ENCODE data around the gene CRAMP1.
A peak's percentile ranks its signal among the peaks of the same experiment; 100 is the strongest.

Gene CRAMP1

DNA sequence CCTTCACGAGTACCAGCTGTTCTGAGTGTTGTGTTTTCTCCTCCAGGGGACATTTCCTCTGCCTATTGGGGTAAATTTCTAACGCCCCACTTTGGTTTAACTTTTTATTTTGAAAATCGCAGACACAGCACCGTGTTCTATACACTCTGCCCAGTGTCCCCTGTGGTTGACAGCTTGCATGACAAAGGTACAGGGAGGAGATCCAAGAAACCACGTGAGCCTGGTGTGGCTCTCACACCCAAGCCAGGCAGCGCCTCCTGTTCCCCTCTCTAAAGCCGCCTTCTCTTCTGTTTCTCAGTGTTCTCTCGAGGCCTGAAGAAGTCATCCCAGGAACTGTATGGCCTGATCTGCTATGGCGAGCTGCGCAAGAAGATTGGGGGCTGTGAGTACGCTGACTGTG, 25.4 kb downstream of the CRAMP1 start:
- no peak for DNase-seq

DNA sequence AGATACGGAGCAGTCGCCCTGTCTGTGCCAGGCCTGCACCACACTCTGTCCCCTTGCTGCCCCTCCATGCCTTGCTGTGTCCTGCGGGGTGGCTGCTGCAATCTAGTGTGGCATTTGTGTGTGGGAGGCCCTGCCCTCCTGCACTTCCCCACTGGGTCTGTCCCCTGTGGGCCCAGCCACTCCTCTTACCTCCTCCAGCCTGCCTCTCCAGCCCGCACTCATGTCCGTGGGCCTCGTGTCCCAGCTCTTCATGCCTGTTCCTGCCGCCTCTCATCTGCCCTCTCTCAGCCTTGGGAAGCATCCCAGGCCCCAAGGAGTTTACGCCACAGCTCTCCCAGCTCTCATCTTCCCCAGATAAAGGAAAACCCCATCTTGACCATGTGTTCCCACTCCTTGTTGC, 26.6 kb downstream of the CRAMP1 start:
- DNase-seq = no peak

DNA sequence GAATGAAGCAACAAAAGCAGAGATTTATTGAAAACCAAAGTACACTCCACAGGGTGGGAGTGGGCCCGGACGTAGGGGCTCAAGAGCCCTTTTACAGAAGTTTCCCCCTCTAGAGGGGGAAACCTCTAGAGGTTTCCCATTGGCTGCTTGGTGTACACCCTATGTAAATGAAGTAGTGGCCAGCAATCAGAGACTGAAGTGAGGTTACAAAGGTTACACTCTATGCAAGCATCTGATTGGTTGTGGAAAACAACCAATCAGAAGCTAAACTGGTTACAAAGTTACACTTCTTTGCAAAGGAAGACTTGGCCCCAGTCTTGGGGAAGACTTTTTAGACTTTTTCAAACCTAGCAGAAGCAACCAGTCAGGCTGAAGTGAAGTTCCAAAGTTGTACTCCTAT, 27.1 kb downstream of the CRAMP1 start:
- no peak for DNase-seq

DNA sequence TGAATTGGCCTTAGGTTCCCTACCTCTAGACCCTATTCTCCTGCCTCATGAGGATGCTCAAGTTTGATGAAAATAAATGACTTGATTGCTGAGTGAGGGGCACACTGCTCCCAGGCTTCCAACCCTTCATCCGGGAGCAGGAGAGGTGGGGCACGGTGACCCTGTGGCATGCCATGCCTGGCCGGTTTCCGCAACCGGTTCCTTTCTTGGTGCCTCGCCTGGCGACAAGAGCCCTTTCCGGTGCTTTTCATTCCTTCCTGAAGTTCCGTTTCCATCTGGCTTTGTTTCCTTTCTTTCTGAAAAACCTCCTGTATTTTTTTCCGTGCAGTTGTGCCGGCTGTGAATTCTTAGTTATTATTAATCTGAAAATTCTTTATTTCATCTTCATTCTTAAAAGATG, 27.7 kb downstream of the CRAMP1 start:
- no peak for DNase-seq

DNA sequence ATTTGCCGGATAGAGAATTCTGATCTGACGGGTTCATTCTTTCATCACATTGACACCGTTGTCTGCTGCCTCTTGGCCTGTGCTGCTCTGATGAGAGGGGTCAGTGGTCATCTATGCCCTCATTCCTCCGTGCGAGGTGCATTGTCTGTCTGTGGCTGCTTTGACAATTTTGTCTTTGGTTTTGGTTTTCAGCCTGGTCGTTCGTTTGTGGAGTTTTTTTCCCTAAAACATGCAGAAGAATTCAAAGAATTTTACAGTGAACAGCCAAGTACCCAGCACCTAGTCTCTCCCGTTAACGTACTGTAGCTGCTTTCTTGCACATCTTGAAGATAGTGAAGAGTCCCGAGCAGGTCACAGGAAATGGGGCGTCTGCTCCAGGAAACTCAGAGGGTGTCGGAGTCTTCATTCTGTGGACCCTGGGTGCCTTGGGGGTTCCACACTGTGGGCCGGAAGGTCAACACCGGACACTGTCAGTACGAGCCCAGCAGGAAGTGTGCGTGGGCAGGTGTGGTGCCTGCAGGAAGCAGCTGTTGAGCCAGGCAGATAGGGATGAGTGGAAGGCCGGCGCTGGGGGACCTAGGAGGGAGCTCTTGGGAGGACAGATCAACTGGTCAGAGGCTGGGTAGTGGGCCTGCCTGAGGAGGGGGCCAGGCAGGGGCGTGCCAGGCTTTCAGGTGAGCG, 28.2 kb downstream of the CRAMP1 start:
- DNase-seq = no peak

DNA sequence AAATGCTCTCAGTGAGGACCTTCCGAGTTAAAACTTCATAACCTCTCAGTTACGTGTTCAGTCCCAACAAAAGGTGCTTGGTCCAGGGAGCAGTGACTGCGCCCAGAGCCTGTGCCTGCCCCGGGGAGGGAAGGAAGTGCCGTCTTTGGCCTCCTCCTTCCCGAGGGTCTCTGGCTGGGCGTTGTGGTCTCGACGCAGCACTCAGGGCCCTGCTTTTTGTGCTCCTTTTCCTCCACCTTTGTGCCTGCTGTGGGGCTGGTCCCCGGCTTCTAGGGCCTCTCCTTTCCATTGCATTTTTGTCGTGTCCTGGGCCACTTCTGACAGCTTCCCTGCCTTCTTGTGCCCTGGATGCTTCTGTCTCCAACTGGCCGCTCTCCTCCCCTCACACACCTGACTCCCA, 29.1 kb downstream of the CRAMP1 start:
- DNase-seq = no peak

DNA sequence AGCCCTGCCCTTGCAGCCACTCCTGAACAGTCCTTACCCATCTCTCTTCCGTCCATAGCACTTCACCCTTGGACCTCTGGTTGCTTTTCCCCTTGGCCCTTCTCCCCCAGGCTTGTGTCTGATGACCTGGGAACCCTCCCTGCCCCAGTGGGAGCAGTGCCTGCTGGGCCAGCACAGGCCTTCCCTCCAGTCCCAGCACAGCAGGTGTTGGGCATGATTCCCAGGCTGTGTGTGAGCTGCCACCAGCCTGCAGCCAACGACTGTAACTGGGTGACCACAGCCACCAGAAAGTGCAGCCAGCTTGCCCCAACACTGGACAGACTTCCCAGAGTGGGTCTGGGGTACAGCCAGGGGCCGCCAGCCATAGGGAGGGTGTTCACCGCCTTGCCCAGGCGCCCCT, 30.0 kb downstream of the CRAMP1 start:
- no peak for DNase-seq

DNA sequence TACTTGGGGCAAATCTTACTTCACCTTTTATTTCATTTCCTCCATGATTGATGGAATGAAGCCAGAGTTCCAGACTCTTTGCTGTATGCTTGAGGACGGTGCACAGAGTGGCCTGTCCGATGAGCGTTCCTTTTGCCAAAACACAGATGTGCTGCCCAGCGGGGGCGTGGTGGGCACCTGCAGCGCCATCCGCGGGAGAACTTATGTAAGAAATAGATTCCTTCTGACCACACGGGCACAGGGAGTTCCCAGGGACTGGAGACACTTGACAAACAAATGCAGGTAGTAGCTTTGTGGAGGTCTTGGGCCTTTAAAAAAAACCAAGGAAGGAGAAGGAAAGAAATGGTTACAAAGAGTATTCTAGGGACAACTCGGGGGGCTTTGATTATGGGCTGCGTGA, 30.6 kb downstream of the CRAMP1 start:
- no peak for DNase-seq

DNA sequence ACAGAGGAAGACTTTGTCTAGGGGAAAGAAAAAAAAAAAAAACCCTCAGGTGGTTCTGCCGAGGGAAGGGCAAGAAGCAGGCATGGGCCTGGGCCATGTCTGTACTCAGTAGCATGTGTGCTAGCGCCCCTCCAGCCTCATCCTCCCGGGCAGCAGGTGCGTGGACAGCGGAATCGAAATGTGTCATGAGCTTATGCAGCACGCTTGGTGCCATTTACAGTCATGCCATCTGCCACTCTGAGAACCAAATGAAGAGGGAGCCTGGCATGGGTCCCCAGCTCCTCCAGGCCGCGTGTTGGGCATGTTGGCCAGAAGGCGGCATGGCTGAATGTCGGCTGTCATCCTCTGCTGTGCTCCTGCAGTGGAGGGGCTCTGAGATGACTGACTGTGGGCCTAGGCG, 31.4 kb downstream of the CRAMP1 start:
- no peak for DNase-seq

DNA sequence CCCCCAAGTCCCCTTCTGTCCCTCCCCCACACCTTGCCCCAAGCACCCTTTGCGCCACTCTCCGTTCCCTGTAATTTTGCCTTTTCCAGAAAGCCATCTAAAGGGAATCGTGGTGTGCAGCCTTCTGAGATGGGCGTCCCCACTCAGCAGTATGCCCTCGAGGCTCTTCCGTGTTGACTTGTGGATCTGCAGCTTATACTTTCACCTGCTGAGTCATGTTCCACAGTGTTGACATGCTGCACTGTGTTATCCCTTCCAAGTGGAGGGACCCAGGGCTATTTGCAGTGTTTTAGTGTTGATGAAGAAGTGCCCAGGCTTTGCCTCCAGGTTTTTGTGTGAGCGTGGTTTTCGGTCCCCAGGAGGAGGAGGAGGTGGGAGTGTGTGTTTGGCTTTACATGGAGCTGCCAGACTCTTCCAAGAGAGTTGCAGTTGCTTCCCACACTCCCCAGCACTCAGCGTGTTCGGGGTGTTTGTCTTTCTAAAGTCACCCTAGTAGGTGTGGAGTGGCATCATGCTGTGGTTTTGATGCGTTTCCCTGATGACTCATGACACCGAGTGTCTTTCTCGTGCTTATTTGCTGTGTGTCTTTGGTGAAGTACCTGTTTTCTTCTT, 33.9 kb downstream of the CRAMP1 start:
- DNase-seq = peak; percentile 3

DNA sequence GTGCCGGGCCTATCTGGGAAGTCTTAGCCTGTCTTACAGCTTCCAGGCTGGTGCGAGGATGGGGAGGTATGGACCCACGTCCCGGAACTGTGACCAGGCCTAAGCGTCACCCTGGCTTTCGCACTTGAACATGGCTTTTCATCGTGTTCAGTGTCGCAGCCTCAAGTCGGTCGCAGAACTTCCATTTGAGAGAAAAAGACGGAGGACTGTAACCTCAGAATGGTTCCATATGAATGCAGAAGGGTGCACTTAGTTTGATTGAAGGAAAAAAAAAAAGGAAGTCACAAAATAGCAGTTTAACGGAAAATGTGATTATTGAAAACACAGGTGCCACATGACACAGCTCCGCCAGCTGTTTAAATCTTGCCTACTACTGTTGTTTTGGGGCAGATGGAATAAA, 35.7 kb downstream of the CRAMP1 start:
- no peak for DNase-seq

DNA sequence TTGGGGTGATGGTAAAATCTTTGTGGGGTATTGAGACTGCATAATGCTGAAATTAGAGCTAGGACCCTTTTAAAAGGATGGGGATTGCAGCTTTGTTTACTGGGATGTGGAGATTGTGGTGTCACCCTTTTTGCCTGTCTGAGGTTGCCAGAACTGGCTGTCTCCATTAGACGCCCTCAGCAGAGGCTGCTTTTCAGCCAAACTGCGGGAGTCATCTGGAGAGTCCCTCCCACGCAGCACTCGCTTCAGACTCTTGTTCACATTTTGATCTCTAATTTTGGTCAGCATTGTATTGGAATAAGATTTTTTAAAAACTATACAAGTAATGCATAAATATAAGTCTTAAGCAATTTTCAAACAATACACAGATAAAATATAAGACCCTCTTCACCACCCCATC, 38.0 kb downstream of the CRAMP1 start:
- no peak for DNase-seq

DNA sequence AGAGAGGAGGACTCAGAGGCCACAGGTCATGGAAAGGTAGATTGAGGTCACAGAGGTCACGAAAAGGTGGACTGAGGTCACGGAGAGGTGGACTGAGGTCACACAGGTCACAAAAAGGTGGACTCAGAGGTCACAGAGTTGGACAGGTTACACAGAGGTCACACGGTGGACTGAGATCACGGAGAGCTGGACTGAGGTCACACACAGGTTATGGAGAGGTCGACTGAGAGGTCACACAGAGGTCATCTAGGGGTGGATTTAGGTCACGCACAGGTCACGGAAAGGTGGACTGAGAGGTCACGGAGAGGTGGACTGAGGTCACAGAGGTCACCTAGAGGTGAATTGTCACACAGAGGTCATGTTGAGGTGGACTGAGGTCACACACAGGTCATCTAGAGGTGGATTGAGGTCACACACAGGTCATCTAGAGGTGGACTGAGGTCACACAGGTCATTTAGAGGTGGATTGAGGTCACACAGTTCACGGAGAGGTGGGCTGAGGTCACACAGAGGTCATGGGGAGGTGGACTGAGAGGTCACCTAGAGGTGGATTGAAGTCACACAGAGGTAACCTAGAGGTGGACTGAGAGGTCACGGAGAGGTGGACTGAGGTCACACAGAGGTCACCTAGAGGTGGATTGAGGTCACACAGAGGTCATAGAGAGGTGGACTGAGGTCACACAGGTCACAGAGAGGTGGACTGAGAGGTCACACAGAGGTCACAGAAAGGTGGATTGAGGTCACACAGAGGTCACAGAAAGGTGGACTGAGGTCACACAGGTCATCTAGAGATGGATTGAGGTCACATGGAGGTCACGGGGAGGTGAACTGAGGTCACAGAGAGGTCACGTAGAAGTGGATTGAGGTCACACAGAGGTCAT, 39.2 kb downstream of the CRAMP1 start:
- peak; percentile 5 for DNase-seq

DNA sequence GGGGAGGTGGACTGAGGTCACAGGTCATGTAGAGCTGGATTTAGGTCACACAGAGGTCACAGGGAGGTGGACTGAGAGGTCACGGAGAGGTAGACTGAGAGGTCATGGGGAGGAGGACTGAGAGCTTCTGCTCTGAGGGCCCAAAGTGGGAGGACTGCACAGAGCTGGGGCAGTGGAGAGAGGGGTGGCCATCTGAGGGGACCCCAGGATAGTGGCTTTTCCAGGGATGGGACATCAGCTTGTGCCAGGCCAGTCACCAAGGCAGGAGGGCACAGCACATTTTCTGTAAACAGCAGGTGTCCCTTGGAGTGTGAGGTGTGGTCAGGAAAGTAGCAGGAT, 39.8 kb downstream of the CRAMP1 start:
- DNase-seq = no peak

DNA sequence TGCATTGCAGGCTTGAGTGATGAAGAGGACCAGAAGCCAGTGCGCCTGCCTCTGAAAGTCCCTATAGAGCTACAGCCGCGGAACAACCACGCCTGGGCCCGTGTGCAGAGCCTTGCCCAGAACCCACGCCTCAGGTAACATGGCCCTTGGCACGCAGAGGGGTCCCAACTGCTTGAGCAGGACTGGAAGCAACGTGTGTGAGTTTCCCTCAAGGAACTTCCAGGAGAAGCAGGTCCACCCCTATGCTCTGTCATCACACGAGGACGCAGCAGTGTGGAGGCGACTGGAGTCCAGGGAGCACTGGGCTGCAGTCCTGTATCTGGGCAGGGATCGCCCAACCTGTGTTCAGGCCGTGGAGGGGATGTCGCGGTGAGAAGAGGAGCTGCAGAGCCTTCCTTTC, 40.9 kb downstream of the CRAMP1 start:
- no peak for DNase-seq

DNA sequence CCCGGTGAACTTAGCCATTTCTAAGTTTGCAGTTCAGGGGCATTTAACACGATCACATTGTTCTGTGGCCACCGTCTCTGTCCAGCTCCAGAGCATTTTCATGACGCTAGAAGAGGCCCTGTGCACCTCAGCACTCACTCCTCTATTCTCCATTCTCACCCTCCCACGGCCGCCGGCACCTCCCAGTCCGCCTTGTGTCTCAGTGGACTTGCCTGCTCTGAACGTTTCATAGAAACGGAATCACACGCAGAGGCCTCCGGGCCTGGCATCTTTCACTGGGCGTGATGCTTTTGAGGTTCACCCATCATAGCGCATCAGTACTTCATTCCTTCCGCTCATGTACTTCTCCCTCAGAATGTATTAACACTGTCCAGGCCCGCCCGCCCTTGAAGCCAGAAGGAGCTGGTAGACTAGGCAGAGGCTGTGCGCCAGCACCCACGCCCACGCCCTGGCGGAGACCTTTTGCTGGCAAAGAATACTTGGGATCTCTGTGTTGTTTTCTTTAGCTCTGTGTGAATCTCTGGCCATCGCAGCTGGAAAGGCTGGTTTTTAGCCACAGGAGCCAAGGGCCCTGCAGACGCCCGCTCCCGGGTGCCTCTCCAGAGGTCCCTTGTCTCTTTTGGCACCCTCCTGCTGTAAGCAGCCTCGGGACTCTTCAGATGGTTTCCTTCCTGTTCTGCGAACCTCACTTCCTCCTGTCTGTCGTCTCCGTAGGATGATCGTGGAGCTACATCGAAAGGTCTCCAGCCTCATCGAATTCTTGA, 42.5 kb downstream of the CRAMP1 start:
- DNase-seq = no peak

DNA sequence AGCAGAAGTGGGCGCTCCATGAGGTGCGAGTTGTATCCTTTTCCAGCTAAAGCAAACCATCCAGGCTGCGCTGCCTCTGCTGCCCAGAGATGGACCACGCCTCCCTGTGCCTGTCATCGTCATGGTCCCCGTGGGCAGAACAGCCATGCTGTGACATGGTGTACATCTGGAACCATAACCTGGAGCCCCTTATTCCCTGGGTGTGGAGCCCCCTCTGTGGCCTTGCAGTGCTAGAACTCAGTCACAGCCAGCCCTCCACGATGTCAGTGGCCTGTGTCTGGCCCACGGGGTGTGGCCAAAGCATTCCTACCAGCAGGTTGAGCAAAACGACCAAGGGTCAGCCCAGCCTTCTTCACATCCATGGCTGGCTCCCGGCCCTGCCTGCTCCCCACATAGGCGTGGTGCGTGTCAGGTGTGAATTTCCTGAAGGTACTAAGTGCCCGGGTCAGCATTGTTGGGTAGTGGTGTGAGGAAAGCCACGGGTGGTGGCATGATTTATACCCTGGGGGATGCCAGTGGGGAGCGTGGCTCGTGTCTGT, 43.2 kb downstream of the CRAMP1 start:
- no peak for DNase-seq

DNA sequence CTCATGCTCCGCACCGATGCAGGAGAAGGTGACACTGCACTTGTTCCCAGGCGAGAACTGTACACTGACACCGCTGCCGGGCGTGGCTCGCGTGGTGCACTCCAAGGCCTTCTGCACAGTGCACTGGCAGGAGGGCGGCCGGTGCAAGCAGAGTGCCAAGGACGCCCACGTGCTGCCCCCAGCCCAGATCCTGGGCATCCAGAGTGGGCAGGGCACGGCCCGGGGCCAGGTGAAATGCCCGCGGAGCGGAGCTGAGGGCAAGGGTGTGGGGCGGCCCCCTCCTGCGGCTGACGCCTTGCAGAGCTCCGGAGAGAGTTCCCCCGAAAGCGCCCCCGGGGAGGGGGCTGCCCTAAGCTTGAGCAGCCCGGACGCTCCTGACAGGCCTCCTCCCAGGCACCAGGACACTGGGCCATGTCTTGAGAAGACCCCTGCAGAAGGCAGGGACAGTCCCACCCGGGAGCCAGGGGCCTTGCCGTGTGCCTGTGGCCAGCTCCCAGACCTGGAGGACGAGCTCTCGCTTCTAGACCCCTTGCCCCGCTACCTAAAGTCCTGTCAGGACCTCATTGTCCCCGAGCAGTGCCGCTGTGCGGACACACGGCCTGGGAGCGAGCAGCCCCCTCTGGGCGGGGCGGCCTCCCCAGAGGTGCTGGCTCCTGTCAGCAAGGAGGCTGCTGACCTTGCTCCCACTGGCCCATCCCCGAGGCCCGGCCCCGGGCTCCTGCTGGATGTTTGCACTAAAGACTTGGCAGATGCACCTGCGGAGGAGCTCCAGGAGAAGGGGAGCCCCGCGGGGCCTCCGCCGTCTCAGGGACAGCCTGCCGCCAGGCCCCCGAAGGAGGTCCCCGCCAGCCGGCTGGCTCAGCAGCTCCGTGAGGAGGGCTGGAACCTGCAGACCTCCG, 44.0 kb downstream of the CRAMP1 start:
- no peak for DNase-seq

DNA sequence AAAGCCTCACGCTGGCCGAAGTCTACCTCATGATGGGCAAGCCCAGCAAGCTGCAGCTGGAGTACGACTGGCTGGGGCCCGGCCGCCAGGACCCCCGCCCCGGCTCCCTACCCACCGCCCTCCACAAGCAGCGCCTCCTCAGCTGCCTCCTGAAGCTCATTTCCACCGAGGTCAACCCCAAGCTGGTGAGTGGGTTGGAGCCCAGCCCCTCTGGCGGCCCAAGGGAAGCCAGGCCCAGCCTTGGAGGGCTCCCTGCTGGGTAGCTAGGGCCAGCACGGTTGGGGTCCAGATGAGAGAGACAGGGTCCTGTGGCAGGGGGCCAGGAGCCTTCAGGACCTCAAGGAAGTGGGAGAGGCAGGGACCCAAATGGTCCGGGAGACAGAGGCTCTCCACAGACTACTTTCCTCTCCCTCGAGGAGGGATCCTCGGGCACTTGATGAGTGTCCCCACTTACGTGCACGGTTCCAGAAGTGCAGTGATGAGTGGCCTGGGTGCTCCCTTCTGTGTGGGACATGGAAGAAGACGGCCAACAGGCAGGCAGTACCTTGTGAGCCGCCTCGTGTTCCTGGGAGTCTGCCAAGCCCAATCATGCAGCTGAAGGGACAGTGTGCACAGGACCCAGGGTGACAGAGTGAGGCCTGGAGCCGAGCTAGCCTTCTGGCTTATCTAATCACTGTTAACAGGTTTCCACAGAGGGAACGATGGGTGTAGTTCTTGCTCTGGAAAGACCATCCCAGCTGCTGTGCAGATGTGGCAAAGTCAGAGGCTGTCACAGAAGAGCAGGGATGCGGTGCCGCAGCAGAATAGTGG, 44.9 kb downstream of the CRAMP1 start:
- no peak for DNase-seq

DNA sequence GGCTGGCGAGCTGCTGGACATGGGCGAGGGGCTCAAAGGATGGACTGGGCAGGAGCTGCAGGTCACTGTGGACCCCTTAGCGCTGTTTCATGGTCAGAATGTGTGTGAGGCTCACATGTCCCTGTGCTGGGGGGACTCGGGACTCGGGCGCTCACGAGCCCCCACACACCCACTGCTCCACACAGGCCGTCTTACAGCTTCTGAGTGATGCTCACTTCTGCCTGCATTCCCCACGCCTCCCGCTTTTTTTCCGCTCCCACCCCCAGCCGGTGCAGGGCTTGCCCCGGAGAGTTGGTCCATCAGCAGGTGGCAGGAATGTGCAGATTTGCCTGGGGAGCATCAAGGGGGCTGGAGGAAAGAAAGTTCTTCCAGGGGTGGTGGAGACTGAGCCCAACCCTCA, 45.7 kb downstream of the CRAMP1 start:
- DNase-seq = no peak

DNA sequence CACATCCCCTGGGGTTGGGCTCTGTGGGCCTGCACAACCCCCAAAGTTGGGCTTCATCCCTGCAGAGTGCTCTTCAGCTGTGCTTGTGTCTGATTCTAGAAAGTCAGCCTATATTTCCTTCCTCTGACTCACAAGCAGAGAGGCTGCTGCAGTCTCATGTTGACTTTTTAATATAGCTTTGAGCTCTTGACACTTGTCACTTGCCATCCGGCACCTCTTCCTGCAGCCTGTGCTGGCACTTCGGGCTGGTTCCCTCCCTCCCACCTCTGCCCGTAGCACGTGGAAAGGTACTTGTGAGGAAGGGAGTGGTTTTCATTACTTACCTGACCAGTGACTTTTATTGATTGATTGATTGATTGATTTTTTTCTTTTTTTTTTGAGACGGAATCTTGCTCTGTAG, 46.9 kb downstream of the CRAMP1 start:
- DNase-seq = no peak

All from fibroblast of skin of abdomen (primary cell).